Body of pancreas (tissue), 4 donors: ENCODE results near the gene APH1B. TPM values are rescaled to one million over a fixed set of nuclear protein-coding genes. Genes with fewer than 3 reads are reported as not detected.
A peak's percentile ranks its signal among the peaks of the same experiment; 100 is the strongest.

Experiments used
- ATAC-seq: fragments of 150-250 bp; one replicate; pipeline ENCODE4 v1.9.1; 2016
- DNase-seq, 4 donors: peaks; one replicate each; pipeline ENCODE4 v3.0.0-alpha.2; 2019
- H3K27ac ChIP-seq, 4 donors: fragments of 200-600 bp; sonication (generic); 1 replicate in 3 of 4; 2 replicates in 1 of 4; pipeline versions ENCODE4 v1.5.1 to v1.6.1; 2016 to 2019; ENCODE audit warnings: mild to moderate bottlenecking in 1 of 4, mixed read lengths in 1 of 4, moderate library complexity in 1 of 4
- H3K27me3 ChIP-seq, 2 donors: fragments of 200-600 bp; sonication (generic); one replicate each; pipeline ENCODE4 v1.6.0; 2016; ENCODE audit warnings: mild to moderate bottlenecking in 1 of 2
- H3K36me3 ChIP-seq, 2 donors: fragments of 200-600 bp; sonication (generic); replicated peaks in 1 of 2; 2 replicates each; pipeline ENCODE4 v1.5.1; 2016; ENCODE audit warnings: low read depth in 2 of 2; ENCODE audit not compliant: insufficient read depth in 1 of 2
- H3K4me1 ChIP-seq: fragments of 200-600 bp; sonication (generic); one replicate; pipeline ENCODE4 v1.6.0; 2016
- H3K4me3 ChIP-seq, 2 donors: fragments of 200-600 bp; sonication (generic); 1 replicate in 1 of 2; 2 replicates in 1 of 2; pipeline ENCODE4 v1.5.1; 2016 to 2019
- H3K9me3 ChIP-seq, 3 donors: fragments of 200-600 bp; sonication (generic); 1 replicate in 2 of 3; 2 replicates in 1 of 3; pipeline ENCODE4 v1.5.1; 2016
- CTCF ChIP-seq, 7 experiments: fragments of 450-650 bp in 4 of 7; fragments of 200-600 bp in 3 of 7; sonication (generic) in 3 of 7; IDR thresholded peaks; one replicate each; pipeline ENCODE4 v1.5.1; 2016 to 2019; ENCODE audit warnings: antibody characterized with exemption in 7 of 7
- POLR2A ChIP-seq, 3 donors: fragments of 450-650 bp; IDR thresholded peaks; one replicate each; pipeline ENCODE4 v1.6.1; 2016; ENCODE audit warnings: antibody characterized with exemption in 3 of 3, mild to moderate bottlenecking in 2 of 3
- WGBS, 2 donors: methylation state at CpG; one replicate each; pipeline ENCODE4 v1.1.5; 2017; 5-methylcytosine and 5-hydroxymethylcytosine counted together
- intact Hi-C: fragments of 100-400 bp; cut with DNase I; formaldehyde crosslinking; loops from one replicate; pipeline ENCODE4 v1.15.1; 2023
- total RNA-seq, 2 donors: library from RNA; depleted of rRNA; stranded (reverse); fragments of >200 nt; gene quantifications; one replicate each; pipeline ENCODE4 v1.1.0, GENCODE V29; 2016

APH1B gene
- total RNA-seq, 2 donors from 2014 or later: 6.9 to 12.7 TPM

GRCh38 chr15:63322541-63322940 lies 45.1 kb downstream of the APH1B start:
- H3K27me3 ChIP-seq: no peaks in the 10 kb centered on the region
- H3K36me3 ChIP-seq: no peaks in the 10 kb centered on the region
- no peak overlapping the region for H3K4me3 ChIP-seq
- ATAC-seq (peak; percentile 22), DNase-seq (peak; percentile 23 to 52 (median 40))
- H3K9me3 ChIP-seq: no peaks in the 10 kb centered on the region
- intact Hi-C loops: no loop called here
- H3K27ac ChIP-seq: no peak overlapping the region
- 21% methylated on average over 4 of the region's 4 CpGs for WGBS, 2 donors
- H3K4me1 ChIP-seq: peaks cover 5% of the 10 kb centered on the region
- TF ChIP-seq CTCF (IDR thresholded peaks at IDR 0.05) (no peak), POLR2A (IDR thresholded peaks at IDR 0.05) (no peak)

DNA sequence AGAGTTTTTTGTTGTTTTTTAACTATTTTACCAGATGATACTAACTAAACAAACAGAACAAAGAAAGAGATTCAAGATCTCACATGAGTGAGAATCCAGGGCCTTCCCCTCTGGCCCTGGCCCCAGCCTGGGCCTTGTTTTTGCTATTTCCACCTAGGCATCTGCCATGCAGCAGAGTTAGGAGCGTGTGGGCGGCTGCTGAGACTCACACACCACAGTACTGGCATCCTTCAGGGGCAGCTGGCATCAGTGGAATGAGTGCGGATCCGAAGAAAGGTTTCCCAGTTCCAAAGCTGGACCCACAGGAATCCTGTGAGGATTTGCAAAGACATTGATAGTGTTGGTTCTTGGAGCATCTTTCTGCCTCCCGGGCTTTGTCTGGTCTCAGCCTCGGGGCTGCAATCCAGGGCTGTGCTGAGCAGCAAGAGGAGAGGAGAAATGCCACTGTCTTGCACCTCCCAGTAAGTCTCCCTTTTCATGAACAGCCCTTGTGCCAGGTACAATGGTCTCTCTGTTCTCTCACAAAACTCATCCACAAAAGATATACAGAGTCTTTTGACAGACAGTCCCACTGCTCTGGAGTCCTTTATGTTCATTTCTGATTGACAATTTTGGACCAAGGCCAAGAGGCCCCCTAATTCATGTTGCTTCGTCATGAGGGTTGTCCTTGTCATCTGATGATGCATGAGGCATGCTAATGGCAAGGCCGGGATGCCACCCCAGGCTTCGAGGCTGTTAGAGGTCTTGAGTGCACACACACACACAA lies 46.6 kb downstream of the APH1B start:
- 68 to 75% methylated on average over 9 of the region's 9 CpGs for WGBS, 2 donors
- TF ChIP-seq CTCF (IDR thresholded peaks at IDR 0.05) (no peak), POLR2A (IDR thresholded peaks at IDR 0.05) (no peak)
- no peak for ATAC-seq
- H3K4me3 ChIP-seq: no peak overlapping the region
- peaks cover 5% of the 10 kb centered on the region for H3K4me1 ChIP-seq
- H3K27me3 ChIP-seq: no peaks in the 10 kb centered on the region
- no peaks in the 10 kb centered on the region for H3K36me3 ChIP-seq
- DNase-seq: no peak
- H3K27ac ChIP-seq: no peak overlapping the region
- intact Hi-C loops: no loop called here
- H3K9me3 ChIP-seq: no peaks in the 10 kb centered on the region

DNA sequence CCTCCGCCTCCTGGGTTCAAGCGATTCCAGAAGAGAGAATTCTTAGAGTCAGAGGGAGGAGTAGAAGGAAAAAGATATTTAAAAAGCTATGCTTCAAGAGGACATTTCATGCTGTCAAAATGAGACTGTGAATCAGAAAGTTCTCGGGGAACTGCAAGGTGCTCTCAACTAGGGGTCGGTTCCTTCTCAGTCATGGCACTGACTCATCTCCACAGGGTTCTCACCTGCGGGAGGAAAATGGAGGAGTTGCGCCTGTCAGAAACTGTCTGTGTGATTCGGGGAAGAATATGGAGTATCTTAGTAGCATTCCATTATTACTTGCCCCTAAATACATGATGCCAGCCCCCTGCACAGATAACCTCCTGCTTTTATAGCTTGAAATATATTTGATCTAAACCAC lies 47.4 kb downstream of the APH1B start:
- no peaks in the 10 kb centered on the region for H3K9me3 ChIP-seq
- no peak for TF ChIP-seq POLR2A (IDR thresholded peaks at IDR 0.05)
- TF ChIP-seq CTCF (IDR thresholded peaks at IDR 0.05): no peak
- no peaks in the 10 kb centered on the region for H3K27me3 ChIP-seq
- H3K4me3 ChIP-seq: no peak overlapping the region
- no peaks in the 10 kb centered on the region for H3K36me3 ChIP-seq
- H3K4me1 ChIP-seq: peaks cover 5% of the 10 kb centered on the region
- DNase-seq: no peak
- no peak for ATAC-seq
- H3K27ac ChIP-seq: no peak overlapping the region
- intact Hi-C loops: no loop called here
- 72 to 95% methylated on average over 7 of the region's 7 CpGs for WGBS, 2 donors

GRCh38 chr15:63327648-63328421 lies 50.4 kb downstream of the APH1B start:
- DNase-seq (no peak), ATAC-seq (no peak)
- WGBS, 2 donors: 79 to 86% methylated on average over 12 of the region's 12 CpGs
- intact Hi-C loops: no loop called here
- H3K27ac ChIP-seq: no peak overlapping the region
- H3K4me3 ChIP-seq: no peak overlapping the region
- H3K9me3 ChIP-seq: no peaks in the 10 kb centered on the region
- H3K27me3 ChIP-seq: no peaks in the 10 kb centered on the region
- TF ChIP-seq CTCF (IDR thresholded peaks at IDR 0.05) (no peak), POLR2A (IDR thresholded peaks at IDR 0.05) (no peak)
- H3K36me3 ChIP-seq: no peaks in the 10 kb centered on the region
- H3K4me1 ChIP-seq: no peaks in the 10 kb centered on the region
